HL-60 (cell line): ENCODE results near the gene C17orf100.

Experiments used
- DNase-seq, 2 experiments: peaks; one replicate each; pipeline ENCODE4 v3.0.0-alpha.2; 2010 to 2020; ENCODE audit warnings: low read depth in 1 of 2, low spot score in 1 of 2
- H3K27ac ChIP-seq: fragments of 250-450 bp; sonication (Bioruptor Pico); replicated peaks from 2 replicates; pipeline ENCODE4 v1.5.1; 2020; ENCODE audit warnings: mild to moderate bottlenecking, moderate library complexity
- H3K27me3 ChIP-seq: fragments of 250-450 bp; sonication (Bioruptor Pico); 2 replicates; pipeline ENCODE4 v1.5.1; 2021; ENCODE audit warnings: mild to moderate bottlenecking, moderate library complexity; ENCODE audit not compliant: insufficient read depth, poor library complexity, severe bottlenecking
- H3K4me3 ChIP-seq: replicated peaks from 2 replicates; pipeline ENCODE4 v1.5.1; 2011; ENCODE audit warnings: mild to moderate bottlenecking, control low read depth, low read length; ENCODE audit not compliant: insufficient read depth
- CTCF ChIP-seq: IDR thresholded peaks from one replicate; pipeline ENCODE4 v1.5.1; 2011; ENCODE audit warnings: low read length, control low read depth, inconsistent platforms; ENCODE audit not compliant: insufficient read depth
- GABPA ChIP-seq: IDR thresholded peaks from 2 replicates; pipeline ENCODE4 v1.6.1; 2012; ENCODE audit warnings: low read depth
- POLR2AphosphoS5 ChIP-seq: IDR thresholded peaks from 2 replicates; pipeline ENCODE4 v1.6.1; 2012; ENCODE audit warnings: low read depth
- REST ChIP-seq: IDR thresholded peaks from 2 replicates; pipeline ENCODE4 v1.6.1; 2012; ENCODE audit warnings: low read depth; ENCODE audit not compliant: insufficient replicate concordance
- SPI1 ChIP-seq: IDR thresholded peaks from 2 replicates; pipeline ENCODE4 v1.6.1; 2012; ENCODE audit warnings: low read depth, mild to moderate bottlenecking, borderline replicate concordance

The C17orf100 gene

GRCh38 chr17:6610011-6610410 is 41.6 kb upstream of the C17orf100 start:
- DNase-seq = no peak
- Histone ChIP-seq H3K27ac (no peak overlapping the region), H3K27me3 (no peaks in the 10 kb centered on the region), H3K4me3 (no peak overlapping the region)
- no peak for TF ChIP-seq SPI1
- no peak for TF ChIP-seq CTCF
- no peak for TF ChIP-seq GABPA
- TF ChIP-seq POLR2AphosphoS5 = no peak
- no peak for TF ChIP-seq REST

GRCh38 chr17:6611231-6611630 is 40.3 kb upstream of the C17orf100 start:
- no peak overlapping the region for H3K27ac ChIP-seq
- DNase-seq = no peak
- H3K27me3 ChIP-seq = no peaks in the 10 kb centered on the region
- H3K4me3 ChIP-seq = no peak overlapping the region
- TF ChIP-seq SPI1 (no peak), REST (no peak), GABPA (no peak), POLR2AphosphoS5 (no peak), CTCF (no peak)

GRCh38 chr17:6623941-6624340 is 27.6 kb upstream of the C17orf100 start:
- H3K27me3 ChIP-seq = no peaks in the 10 kb centered on the region
- TF ChIP-seq POLR2AphosphoS5 (no peak), SPI1 (no peak), CTCF (no peak), GABPA (no peak), REST (no peak)
- DNase-seq = no peak
- no peak overlapping the region for H3K27ac ChIP-seq
- H3K4me3 ChIP-seq = no peak overlapping the region
